Measurements from ENCODE around the gene GASK1B. TPM values are rescaled to one million over a fixed set of nuclear protein-coding genes. Genes with fewer than 3 reads are reported as not detected.
A peak's percentile ranks its signal among the peaks of the same experiment; 100 is the strongest.

Gene GASK1B
- total RNA-seq, 1 experiment from 2014 or later: 1.3 TPM

DNA sequence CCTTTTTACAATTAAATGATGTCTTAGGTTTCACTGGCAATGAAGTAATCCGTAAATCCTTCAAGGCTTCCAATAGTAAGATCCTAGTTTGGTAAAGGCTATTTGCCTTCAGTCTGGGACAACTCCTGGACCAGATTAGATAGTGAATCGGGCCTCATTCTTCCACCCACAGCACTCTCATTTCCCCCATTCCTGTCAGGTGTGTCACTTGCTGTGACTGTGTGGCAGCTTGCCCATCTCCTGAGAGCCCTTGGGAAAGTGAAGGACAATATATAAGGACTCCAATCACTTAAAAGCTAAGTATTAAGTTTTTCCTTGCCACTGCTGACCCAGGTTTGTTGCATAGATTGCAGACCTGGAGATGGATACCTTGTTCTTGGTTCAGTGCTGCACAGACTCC is 3.3 kb upstream of the GASK1B start:
- intact Hi-C loops (cut with micrococcal nuclease): no loop called here
- H3K9me2 ChIP-seq (ENCODE audit: insufficient read depth): no peaks in the 10 kb centered on the region
- no TSS peak for BruUV-seq (replicated peaks)
- ChIA-PET POLR2A (no interaction called here), CTCF (interaction anchor here (0.7 to 1.3 kb wide), 2 partner anchors 10 to 79 kb away, joined by 3 read pairs; no protein-coding TSS in a partner anchor), RAD21 (ENCODE audit: low non-redundant PET in 1 of 2, low total read pairs in 2 of 2, uncharacterized antibody in 2 of 2, unreplicated experiment in 2 of 2) (no interaction called here)
- no peaks in the 10 kb centered on the region for H3K9me3 ChIP-seq (ENCODE audit: control insufficient read depth in 1 of 2, insufficient read depth in 1 of 2, low read depth in 1 of 2, low read length in 2 of 2)
- H3K4me1 ChIP-seq (ENCODE audit: control insufficient read depth in 1 of 2, insufficient read depth in 2 of 2, low read length in 2 of 2): peaks cover 13 to 30% of the 10 kb centered on the region in 2 experiments
- no peaks in the 10 kb centered on the region for H3K79me2 ChIP-seq (ENCODE audit: insufficient read depth, low read length)
- DNase-seq (ENCODE audit: low read depth, low spot score): peak; percentile 56
- peak overlapping the region; percentile 29; the same call in 1 of the 2 replicates for H3K9ac ChIP-seq (ENCODE audit: low read length)
- TF ChIP-seq, protein P1, sequence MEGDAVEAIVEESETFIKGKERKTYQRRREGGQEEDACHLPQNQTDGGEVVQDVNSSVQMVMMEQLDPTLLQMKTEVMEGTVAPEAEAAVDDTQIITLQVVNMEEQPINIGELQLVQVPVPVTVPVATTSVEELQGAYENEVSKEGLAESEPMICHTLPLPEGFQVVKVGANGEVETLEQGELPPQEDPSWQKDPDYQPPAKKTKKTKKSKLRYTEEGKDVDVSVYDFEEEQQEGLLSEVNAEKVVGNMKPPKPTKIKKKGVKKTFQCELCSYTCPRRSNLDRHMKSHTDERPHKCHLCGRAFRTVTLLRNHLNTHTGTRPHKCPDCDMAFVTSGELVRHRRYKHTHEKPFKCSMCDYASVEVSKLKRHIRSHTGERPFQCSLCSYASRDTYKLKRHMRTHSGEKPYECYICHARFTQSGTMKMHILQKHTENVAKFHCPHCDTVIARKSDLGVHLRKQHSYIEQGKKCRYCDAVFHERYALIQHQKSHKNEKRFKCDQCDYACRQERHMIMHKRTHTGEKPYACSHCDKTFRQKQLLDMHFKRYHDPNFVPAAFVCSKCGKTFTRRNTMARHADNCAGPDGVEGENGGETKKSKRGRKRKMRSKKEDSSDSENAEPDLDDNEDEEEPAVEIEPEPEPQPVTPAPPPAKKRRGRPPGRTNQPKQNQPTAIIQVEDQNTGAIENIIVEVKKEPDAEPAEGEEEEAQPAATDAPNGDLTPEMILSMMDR (IDR thresholded peaks at IDR 0.05 in 2 of 3, conservative IDR thresholded peaks at IDR 0.05 in 1 of 3; ENCODE audit: borderline replicate concordance in 1 of 3, insufficient read depth in 1 of 3, low read depth in 2 of 3, low read length in 2 of 3): no peak
- TF ChIP-seq EGR1 (IDR thresholded peaks at IDR 0.05; ENCODE audit: low read depth) (peak; percentile 38; the same call in 1 of the 2 replicates), FOSL1 (IDR thresholded peaks at IDR 0.05; ENCODE audit: low read depth) (peak; percentile 68), ELF1 (IDR thresholded peaks at IDR 0.05; ENCODE audit: borderline replicate concordance, low read depth) (no peak), REST (IDR thresholded peaks at IDR 0.05; ENCODE audit: low read depth) (no peak), JUND (IDR thresholded peaks at IDR 0.05) (peak; percentile 67), POLR2AphosphoS5 (IDR thresholded peaks at IDR 0.05; ENCODE audit: low read depth, low read length) (peak; percentile 47; the same call in 1 of the 2 replicates), CBX3 (IDR thresholded peaks at IDR 0.05; ENCODE audit: low read depth) (peak; percentile 35; the same call in 1 of the 2 replicates), YY1 (IDR thresholded peaks at IDR 0.05; ENCODE audit: extremely low read depth, insufficient replicate concordance, low read depth, low read length) (no peak), POLR2A (IDR thresholded peaks at IDR 0.05; ENCODE audit: borderline replicate concordance, extremely low read depth, insufficient read depth, insufficient read length) (no peak), SP1 (IDR thresholded peaks at IDR 0.05; ENCODE audit: low read depth) (peak; percentile 46; the same call in 1 of the 2 replicates)
- H3K27ac ChIP-seq (ENCODE audit: low read depth, low read length): no peak overlapping the region
- no peaks in the 10 kb centered on the region for H3K36me3 ChIP-seq (ENCODE audit: control insufficient read depth in 1 of 2, insufficient read depth in 2 of 2, low read length in 2 of 2)
- H3K4me2 ChIP-seq (ENCODE audit: low read length): peak overlapping the region; percentile 61
- peak overlapping the region; percentile 97 for H2AFZ ChIP-seq (ENCODE audit: low read depth, low read length, poor library complexity, severe bottlenecking)
- H3K27me3 ChIP-seq (ENCODE audit: insufficient read depth, low read length): no peaks in the 10 kb centered on the region
- H3K4me3 ChIP-seq (replicated peaks in 1 of 2; ENCODE audit: low read depth in 1 of 2, low read length in 2 of 2): peak overlapping the region in 1 of 2 experiments; percentile 28; a peak in 2 of 4 replicates
- ATAC-seq: peak; percentile 81
- no peaks in the 10 kb centered on the region for H4K20me1 ChIP-seq (ENCODE audit: insufficient read depth)

Data from HCT116 (cell line).